ENCODE data around the gene MIA.
"Not testable (repeated sequence)": the region's sequence is repeated elsewhere in the genome, so short reads cannot be mapped to it uniquely, and the experiment has no call there.

Gene MIA

DNA sequence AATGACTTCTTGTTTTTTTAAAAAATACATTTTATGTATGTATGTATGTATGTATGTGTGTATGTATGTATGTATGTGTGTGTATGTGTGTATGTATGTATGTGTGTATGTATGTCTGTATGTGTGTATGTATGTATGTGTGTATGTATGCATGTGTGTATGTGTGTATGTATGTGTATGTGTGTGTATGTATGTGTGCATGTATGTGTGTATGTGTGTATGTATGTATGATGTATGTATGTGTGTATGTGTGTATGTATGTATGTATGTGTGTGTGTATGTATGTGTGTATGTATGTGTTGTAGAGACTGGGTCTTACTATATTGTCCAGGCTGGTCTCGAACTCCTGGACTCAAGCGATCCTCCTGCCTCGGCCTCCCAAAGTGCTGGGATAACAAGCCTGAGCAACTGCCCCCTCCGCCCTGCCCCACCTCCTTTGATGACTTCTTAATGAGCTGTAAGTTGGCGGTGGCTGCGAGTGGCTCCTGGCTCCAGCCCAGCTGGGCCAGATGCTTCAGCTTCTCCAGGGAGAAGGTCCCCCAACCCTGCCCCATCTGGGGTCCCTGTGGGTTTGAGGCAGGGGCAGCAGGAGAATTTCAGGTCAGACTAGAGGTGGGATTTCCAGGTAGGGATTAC, 50.3 kb downstream of the MIA start:
- not testable (repeated sequence) for DNase-seq

- DNase-seq = not testable (repeated sequence)
Observed at GRCh38 chr19:40826312-40826698, 51.0 kb downstream of the MIA start.

DNA sequence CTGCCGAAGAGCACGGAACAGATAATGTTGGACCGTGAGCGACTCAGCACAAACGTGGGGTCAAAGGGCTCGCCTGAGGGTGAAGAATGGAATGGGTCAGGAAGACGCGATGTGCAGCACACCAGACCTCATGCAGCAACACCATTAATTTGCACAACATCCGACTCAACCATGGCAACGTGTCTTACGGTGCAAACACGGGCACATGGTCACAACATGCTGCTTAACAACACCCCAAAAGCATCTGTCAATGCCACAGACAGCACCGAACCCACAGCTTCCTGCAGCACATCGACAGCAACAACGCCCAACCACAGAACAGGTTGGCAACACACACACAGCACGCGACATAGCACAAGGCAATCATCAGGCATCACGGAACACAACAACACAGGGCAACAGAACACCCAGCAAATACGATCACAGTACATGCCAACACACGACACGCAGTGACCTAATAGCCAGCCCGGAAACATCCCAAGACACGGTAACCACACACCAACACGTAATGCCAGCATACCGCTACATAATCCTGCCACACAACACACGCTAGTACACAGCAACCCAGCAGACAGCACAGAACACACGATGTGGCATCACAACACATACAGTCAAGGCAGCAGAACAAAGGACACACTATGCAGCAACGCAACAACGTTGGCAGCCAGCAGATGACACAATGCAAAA, 51.5 kb downstream of the MIA start:
- peak; percentile 78 for DNase-seq
